GM23338 (cell line): ENCODE results near the gene SFRP2. TPM values are rescaled to one million over a fixed set of nuclear protein-coding genes. Genes with fewer than 3 reads are reported as not detected.

Source experiments
- ATAC-seq: fragments of 200-7000 bp; cut with Tn5 transposase; 3 replicates; pipeline ENCODE4 v1.9.1; 2020
- DNase-seq: peaks from one replicate; pipeline ENCODE4 v3.0.0-alpha.2; 2015; ENCODE audit warnings: low spot score
- H2AFZ ChIP-seq: fragments of 200-600 bp; sonication (generic); 2 replicates; pipeline ENCODE4 v1.8.0; 2016; ENCODE audit warnings: antibody characterized with exemption, mild to moderate bottlenecking, moderate library complexity
- H3F3A ChIP-seq: fragments of 200-600 bp; sonication (generic); replicated peaks from 2 replicates; pipeline ENCODE4 v1.8.0; 2017; ENCODE audit warnings: antibody characterized with exemption, mixed run types, low read depth
- H3K27ac ChIP-seq: fragments of 200-600 bp; sonication (generic); 2 replicates; pipeline ENCODE4 v1.6.1; 2016; ENCODE audit warnings: low read depth
- H3K27me3 ChIP-seq: fragments of 200-600 bp; sonication (generic); 2 replicates; pipeline ENCODE4 v1.8.0; 2016; ENCODE audit warnings: mild to moderate bottlenecking, mixed run types, moderate library complexity; ENCODE audit not compliant: insufficient read depth
- H3K36me3 ChIP-seq: fragments of 200-600 bp; sonication (generic); 2 replicates; pipeline ENCODE4 v1.8.0; 2016; ENCODE audit warnings: mild to moderate bottlenecking; ENCODE audit not compliant: insufficient read depth
- H3K4me1 ChIP-seq: fragments of 200-600 bp; sonication (generic); 2 replicates; pipeline ENCODE4 v1.8.0; 2016; ENCODE audit warnings: mild to moderate bottlenecking, moderate library complexity; ENCODE audit not compliant: insufficient read depth
- H3K4me2 ChIP-seq: fragments of 200-600 bp; sonication (generic); 2 replicates; pipeline ENCODE4 v1.7.1; 2017; ENCODE audit warnings: mixed run types
- H3K4me3 ChIP-seq: fragments of 200-600 bp; sonication (generic); 2 replicates; pipeline ENCODE4 v1.6.1; 2016; ENCODE audit warnings: mixed run types
- H3K79me2 ChIP-seq: fragments of 200-600 bp; sonication (generic); replicated peaks from 2 replicates; pipeline ENCODE4 v1.8.0; 2017; ENCODE audit warnings: mild to moderate bottlenecking; ENCODE audit not compliant: insufficient read depth
- H3K9me2 ChIP-seq: fragments of 200-600 bp; sonication (generic); 2 replicates; pipeline ENCODE4 v1.8.0; 2017; ENCODE audit not compliant: insufficient read depth
- H4K20me1 ChIP-seq: fragments of 200-600 bp; sonication (generic); replicated peaks from 2 replicates; pipeline ENCODE4 v1.8.0; 2017; ENCODE audit warnings: mild to moderate bottlenecking; ENCODE audit not compliant: insufficient read depth
- H3K27ac Mint-ChIP-seq: 2 replicates; pipeline ENCODE4 v1.8.0; 2020; ENCODE audit warnings: inconsistent platforms, mild to moderate bottlenecking, moderate library complexity, mixed read lengths
- H3K27me3 Mint-ChIP-seq: 3 replicates; pipeline ENCODE4 v1.8.0; 2022; ENCODE audit warnings: low read depth, mild to moderate bottlenecking, moderate library complexity, mixed read lengths, inconsistent platforms; ENCODE audit not compliant: insufficient read depth, poor library complexity
- H3K36me3 Mint-ChIP-seq: 3 replicates; pipeline ENCODE4 v1.8.0; 2021; ENCODE audit warnings: low read depth, mild to moderate bottlenecking, inconsistent platforms, moderate library complexity, mixed read lengths
- H3K4me1 Mint-ChIP-seq: 3 replicates; pipeline ENCODE4 v1.8.0; 2020; ENCODE audit warnings: mild to moderate bottlenecking, inconsistent platforms, mixed read lengths
- H3K4me3 Mint-ChIP-seq: 3 replicates; pipeline ENCODE4 v1.8.0; 2021; ENCODE audit warnings: moderate library complexity, mild to moderate bottlenecking, inconsistent platforms, mixed read lengths
- H3K9me3 Mint-ChIP-seq: 3 replicates; pipeline ENCODE4 v1.8.0; 2020; ENCODE audit warnings: moderate library complexity, mild to moderate bottlenecking, inconsistent platforms, mixed read lengths
- CREB1 ChIP-seq: fragments of 250-450 bp; sonication (Bioruptor Pico); IDR thresholded peaks from 2 replicates; pipeline ENCODE4 v1.5.0; 2020; ENCODE audit warnings: low read depth, mild to moderate bottlenecking, moderate library complexity
- EZH2 ChIP-seq: fragments of 200-600 bp; sonication (generic); IDR thresholded peaks from one replicate; pipeline ENCODE4 v1.8.0; 2017; ENCODE audit warnings: antibody characterized with exemption, mild to moderate bottlenecking, low read depth; ENCODE audit not compliant: unreplicated experiment
- EZH2phosphoT487 ChIP-seq: fragments of 200-600 bp; sonication (generic); IDR thresholded peaks from one replicate; pipeline ENCODE4 v1.8.1; 2018; ENCODE audit warnings: antibody characterized with exemption; ENCODE audit not compliant: unreplicated experiment
- JUNB ChIP-seq: IDR thresholded peaks from one replicate; pipeline ENCODE4 v1.6.1; 2016; ENCODE audit warnings: antibody characterized with exemption; ENCODE audit not compliant: unreplicated experiment
- NANOG ChIP-seq: IDR thresholded peaks from 2 replicates; pipeline ENCODE4 v1.6.1; 2016; ENCODE audit warnings: antibody characterized with exemption, borderline replicate concordance
- POLR2AphosphoS5 ChIP-seq: IDR thresholded peaks from 2 replicates; pipeline ENCODE4 v1.6.1; 2016; ENCODE audit warnings: antibody characterized with exemption, low read depth
- STAT1 ChIP-seq: IDR thresholded peaks from one replicate; pipeline ENCODE4 v1.6.1; 2016; ENCODE audit warnings: antibody characterized with exemption; ENCODE audit not compliant: unreplicated experiment
- ZNF114 ChIP-seq: fragments of 250-450 bp; sonication (Bioruptor Pico); IDR thresholded peaks from 2 replicates; pipeline ENCODE4 v1.5.0; 2020; ENCODE audit warnings: mild to moderate bottlenecking, moderate library complexity
- ZNF331 ChIP-seq: fragments of 250-450 bp; sonication (Bioruptor Pico); IDR thresholded peaks from 2 replicates; pipeline ENCODE4 v1.5.0; 2020; ENCODE audit warnings: low read depth, mild to moderate bottlenecking, moderate library complexity
- polyA plus RNA-seq: library from polyadenylated mRNA; unstranded; fragments of >200 nt; fragmentation: Nextera tagmentation; extraction: Ambion mirVana; gene quantifications from 2 replicates; pipeline ENCODE4 v1.2.1, GENCODE V29; 2016
- total RNA-seq: library from RNA; depleted of rRNA; stranded (reverse); fragments of >200 nt; shearing (Covaris generic); gene quantifications from 2 replicates; pipeline ENCODE4 v1.2.3, GENCODE V29; 2014
- TF ChIP-seq, protein P1 (sequence below): IDR thresholded peaks from one replicate; pipeline ENCODE4 v1.6.1; 2018; ENCODE audit warnings: antibody characterized with exemption; ENCODE audit not compliant: unreplicated experiment
- TF ChIP-seq, protein P2 (sequence below), 2 experiments: fragments of 200-600 bp in 1 of 2; sonication (generic) in 1 of 2; conservative IDR thresholded peaks; 2 replicates each; pipeline versions ENCODE4 v1.5.1 to v1.6.1; 2016 to 2017; ENCODE audit warnings: antibody characterized with exemption in 2 of 2, low read depth in 2 of 2, mild to moderate bottlenecking in 2 of 2, moderate library complexity in 1 of 2
- TF ChIP-seq, protein P3 (sequence below): fragments of 250-450 bp; sonication (Bioruptor Pico); IDR thresholded peaks from 2 replicates; pipeline ENCODE4 v1.5.0; 2020; ENCODE audit warnings: mild to moderate bottlenecking, moderate library complexity
- TF ChIP-seq, protein P4 (sequence below): IDR thresholded peaks from 2 replicates; pipeline ENCODE4 v1.6.1; 2016; ENCODE audit warnings: antibody characterized with exemption

The SFRP2 gene
- total and polyA plus RNA-seq, 2 experiments from 2014 or later: 219 to 286 TPM

DNA sequence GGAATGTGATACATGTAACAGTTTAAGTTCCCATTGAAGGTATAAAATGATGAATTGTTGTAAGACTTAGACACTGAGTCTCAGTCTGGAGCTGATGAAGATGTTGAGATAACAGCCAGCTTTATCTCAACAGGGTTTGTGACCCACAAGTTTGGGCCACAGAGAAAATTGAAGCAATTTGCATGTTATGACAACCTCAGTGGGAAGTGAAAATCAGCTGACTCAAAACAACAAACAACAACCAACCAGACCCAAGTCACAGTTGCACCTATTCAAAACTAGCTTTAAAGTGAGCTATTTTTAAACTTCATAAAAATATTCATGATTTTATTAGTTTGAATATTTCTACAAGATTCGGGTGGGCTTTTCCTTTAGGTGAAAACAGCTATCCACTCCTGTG, 8.0 kb downstream of the SFRP2 start:
- H3K9me2 ChIP-seq: no peaks in the 10 kb centered on the region
- H3K4me1 Mint-ChIP-seq: peaks cover 59% of the 10 kb centered on the region
- peaks cover 17% of the 10 kb centered on the region for H3K79me2 ChIP-seq
- H3K36me3 Mint-ChIP-seq: peaks cover 70% of the 10 kb centered on the region
- peak overlapping the region; percentile 55; the same call in 1 of the 2 replicates for H3K27ac ChIP-seq
- H2AFZ ChIP-seq: no peak overlapping the region
- H3K9me3 Mint-ChIP-seq: no peaks in the 10 kb centered on the region; the same call in 2 of the 3 replicates
- H3K4me2 ChIP-seq: no peak overlapping the region
- no peaks in the 10 kb centered on the region for H3F3A ChIP-seq
- H3K4me1 ChIP-seq: peaks cover 36% of the 10 kb centered on the region
- peaks cover 9% of the 10 kb centered on the region for H3K27me3 Mint-ChIP-seq
- no peak overlapping the region for H3K27ac Mint-ChIP-seq
- no peak for ATAC-seq
- H3K4me3 ChIP-seq: no peak overlapping the region
- no peaks in the 10 kb centered on the region for H3K27me3 ChIP-seq
- TF ChIP-seq EZH2 (no peak), CREB1 (no peak), POLR2AphosphoS5 (no peak), STAT1 (no peak), NANOG (no peak), ZNF114 (CRISPR knock-in tag) (no peak), ZNF331 (CRISPR knock-in tag) (no peak), EZH2phosphoT487 (no peak), JUNB (no peak)
- TF ChIP-seq, protein P1, sequence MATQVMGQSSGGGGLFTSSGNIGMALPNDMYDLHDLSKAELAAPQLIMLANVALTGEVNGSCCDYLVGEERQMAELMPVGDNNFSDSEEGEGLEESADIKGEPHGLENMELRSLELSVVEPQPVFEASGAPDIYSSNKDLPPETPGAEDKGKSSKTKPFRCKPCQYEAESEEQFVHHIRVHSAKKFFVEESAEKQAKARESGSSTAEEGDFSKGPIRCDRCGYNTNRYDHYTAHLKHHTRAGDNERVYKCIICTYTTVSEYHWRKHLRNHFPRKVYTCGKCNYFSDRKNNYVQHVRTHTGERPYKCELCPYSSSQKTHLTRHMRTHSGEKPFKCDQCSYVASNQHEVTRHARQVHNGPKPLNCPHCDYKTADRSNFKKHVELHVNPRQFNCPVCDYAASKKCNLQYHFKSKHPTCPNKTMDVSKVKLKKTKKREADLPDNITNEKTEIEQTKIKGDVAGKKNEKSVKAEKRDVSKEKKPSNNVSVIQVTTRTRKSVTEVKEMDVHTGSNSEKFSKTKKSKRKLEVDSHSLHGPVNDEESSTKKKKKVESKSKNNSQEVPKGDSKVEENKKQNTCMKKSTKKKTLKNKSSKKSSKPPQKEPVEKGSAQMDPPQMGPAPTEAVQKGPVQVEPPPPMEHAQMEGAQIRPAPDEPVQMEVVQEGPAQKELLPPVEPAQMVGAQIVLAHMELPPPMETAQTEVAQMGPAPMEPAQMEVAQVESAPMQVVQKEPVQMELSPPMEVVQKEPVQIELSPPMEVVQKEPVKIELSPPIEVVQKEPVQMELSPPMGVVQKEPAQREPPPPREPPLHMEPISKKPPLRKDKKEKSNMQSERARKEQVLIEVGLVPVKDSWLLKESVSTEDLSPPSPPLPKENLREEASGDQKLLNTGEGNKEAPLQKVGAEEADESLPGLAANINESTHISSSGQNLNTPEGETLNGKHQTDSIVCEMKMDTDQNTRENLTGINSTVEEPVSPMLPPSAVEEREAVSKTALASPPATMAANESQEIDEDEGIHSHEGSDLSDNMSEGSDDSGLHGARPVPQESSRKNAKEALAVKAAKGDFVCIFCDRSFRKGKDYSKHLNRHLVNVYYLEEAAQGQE: no peak
- TF ChIP-seq, protein P2, sequence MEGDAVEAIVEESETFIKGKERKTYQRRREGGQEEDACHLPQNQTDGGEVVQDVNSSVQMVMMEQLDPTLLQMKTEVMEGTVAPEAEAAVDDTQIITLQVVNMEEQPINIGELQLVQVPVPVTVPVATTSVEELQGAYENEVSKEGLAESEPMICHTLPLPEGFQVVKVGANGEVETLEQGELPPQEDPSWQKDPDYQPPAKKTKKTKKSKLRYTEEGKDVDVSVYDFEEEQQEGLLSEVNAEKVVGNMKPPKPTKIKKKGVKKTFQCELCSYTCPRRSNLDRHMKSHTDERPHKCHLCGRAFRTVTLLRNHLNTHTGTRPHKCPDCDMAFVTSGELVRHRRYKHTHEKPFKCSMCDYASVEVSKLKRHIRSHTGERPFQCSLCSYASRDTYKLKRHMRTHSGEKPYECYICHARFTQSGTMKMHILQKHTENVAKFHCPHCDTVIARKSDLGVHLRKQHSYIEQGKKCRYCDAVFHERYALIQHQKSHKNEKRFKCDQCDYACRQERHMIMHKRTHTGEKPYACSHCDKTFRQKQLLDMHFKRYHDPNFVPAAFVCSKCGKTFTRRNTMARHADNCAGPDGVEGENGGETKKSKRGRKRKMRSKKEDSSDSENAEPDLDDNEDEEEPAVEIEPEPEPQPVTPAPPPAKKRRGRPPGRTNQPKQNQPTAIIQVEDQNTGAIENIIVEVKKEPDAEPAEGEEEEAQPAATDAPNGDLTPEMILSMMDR (conservative IDR thresholded peaks at IDR 0.05; ENCODE audit: low read depth in 2 of 2): no peak
- TF ChIP-seq, protein P3, sequence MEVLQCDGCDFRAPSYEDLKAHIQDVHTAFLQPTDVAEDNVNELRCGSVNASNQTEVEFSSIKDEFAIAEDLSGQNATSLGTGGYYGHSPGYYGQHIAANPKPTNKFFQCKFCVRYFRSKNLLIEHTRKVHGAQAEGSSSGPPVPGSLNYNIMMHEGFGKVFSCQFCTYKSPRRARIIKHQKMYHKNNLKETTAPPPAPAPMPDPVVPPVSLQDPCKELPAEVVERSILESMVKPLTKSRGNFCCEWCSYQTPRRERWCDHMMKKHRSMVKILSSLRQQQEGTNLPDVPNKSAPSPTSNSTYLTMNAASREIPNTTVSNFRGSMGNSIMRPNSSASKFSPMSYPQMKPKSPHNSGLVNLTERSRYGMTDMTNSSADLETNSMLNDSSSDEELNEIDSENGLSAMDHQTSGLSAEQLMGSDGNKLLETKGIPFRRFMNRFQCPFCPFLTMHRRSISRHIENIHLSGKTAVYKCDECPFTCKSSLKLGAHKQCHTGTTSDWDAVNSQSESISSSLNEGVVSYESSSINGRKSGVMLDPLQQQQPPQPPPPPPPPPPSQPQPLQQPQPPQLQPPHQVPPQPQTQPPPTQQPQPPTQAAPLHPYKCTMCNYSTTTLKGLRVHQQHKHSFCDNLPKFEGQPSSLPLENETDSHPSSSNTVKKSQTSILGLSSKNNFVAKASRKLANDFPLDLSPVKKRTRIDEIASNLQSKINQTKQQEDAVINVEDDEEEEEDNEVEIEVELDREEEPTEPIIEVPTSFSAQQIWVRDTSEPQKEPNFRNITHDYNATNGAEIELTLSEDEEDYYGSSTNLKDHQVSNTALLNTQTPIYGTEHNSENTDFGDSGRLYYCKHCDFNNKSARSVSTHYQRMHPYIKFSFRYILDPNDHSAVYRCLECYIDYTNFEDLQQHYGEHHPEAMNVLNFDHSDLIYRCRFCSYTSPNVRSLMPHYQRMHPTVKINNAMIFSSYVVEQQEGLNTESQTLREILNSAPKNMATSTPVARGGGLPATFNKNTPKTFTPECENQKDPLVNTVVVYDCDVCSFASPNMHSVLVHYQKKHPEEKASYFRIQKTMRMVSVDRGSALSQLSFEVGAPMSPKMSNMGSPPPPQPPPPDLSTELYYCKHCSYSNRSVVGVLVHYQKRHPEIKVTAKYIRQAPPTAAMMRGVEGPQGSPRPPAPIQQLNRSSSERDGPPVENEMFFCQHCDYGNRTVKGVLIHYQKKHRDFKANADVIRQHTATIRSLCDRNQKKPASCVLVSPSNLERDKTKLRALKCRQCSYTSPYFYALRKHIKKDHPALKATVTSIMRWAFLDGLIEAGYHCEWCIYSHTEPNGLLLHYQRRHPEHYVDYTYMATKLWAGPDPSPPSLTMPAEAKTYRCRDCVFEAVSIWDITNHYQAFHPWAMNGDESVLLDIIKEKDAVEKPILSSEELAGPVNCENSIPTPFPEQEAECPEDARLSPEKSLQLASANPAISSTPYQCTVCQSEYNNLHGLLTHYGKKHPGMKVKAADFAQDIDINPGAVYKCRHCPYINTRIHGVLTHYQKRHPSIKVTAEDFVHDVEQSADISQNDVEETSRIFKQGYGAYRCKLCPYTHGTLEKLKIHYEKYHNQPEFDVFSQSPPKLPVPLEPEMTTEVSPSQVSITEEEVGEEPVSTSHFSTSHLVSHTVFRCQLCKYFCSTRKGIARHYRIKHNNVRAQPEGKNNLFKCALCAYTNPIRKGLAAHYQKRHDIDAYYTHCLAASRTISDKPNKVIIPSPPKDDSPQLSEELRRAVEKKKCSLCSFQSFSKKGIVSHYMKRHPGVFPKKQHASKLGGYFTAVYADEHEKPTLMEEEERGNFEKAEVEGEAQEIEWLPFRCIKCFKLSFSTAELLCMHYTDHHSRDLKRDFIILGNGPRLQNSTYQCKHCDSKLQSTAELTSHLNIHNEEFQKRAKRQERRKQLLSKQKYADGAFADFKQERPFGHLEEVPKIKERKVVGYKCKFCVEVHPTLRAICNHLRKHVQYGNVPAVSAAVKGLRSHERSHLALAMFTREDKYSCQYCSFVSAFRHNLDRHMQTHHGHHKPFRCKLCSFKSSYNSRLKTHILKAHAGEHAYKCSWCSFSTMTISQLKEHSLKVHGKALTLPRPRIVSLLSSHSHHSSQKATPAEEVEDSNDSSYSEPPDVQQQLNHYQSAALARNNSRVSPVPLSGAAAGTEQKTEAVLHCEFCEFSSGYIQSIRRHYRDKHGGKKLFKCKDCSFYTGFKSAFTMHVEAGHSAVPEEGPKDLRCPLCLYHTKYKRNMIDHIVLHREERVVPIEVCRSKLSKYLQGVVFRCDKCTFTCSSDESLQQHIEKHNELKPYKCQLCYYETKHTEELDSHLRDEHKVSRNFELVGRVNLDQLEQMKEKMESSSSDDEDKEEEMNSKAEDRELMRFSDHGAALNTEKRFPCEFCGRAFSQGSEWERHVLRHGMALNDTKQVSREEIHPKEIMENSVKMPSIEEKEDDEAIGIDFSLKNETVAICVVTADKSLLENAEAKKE: no peak
- TF ChIP-seq, protein P4, sequence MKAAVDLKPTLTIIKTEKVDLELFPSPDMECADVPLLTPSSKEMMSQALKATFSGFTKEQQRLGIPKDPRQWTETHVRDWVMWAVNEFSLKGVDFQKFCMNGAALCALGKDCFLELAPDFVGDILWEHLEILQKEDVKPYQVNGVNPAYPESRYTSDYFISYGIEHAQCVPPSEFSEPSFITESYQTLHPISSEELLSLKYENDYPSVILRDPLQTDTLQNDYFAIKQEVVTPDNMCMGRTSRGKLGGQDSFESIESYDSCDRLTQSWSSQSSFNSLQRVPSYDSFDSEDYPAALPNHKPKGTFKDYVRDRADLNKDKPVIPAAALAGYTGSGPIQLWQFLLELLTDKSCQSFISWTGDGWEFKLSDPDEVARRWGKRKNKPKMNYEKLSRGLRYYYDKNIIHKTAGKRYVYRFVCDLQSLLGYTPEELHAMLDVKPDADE: no peak
- no peak for DNase-seq
- peaks cover 35% of the 10 kb centered on the region; the same call in 1 of the 2 replicates for H3K36me3 ChIP-seq
- H4K20me1 ChIP-seq: peaks cover 15% of the 10 kb centered on the region
- no peak overlapping the region for H3K4me3 Mint-ChIP-seq
